ENCODE measurements around the gene PEAK3. TPM values are rescaled to one million over a fixed set of nuclear protein-coding genes. Genes with fewer than 3 reads are reported as not detected.
A peak's percentile ranks its signal among the peaks of the same experiment; 100 is the strongest.

PEAK3 gene
- total and polyA plus RNA-seq, 9 of the 15 experiments (the other 6 are each of a cell fraction or from before 2014, with no cell fraction given): 0.07 to 0.40 TPM; not detected in 7

DNA sequence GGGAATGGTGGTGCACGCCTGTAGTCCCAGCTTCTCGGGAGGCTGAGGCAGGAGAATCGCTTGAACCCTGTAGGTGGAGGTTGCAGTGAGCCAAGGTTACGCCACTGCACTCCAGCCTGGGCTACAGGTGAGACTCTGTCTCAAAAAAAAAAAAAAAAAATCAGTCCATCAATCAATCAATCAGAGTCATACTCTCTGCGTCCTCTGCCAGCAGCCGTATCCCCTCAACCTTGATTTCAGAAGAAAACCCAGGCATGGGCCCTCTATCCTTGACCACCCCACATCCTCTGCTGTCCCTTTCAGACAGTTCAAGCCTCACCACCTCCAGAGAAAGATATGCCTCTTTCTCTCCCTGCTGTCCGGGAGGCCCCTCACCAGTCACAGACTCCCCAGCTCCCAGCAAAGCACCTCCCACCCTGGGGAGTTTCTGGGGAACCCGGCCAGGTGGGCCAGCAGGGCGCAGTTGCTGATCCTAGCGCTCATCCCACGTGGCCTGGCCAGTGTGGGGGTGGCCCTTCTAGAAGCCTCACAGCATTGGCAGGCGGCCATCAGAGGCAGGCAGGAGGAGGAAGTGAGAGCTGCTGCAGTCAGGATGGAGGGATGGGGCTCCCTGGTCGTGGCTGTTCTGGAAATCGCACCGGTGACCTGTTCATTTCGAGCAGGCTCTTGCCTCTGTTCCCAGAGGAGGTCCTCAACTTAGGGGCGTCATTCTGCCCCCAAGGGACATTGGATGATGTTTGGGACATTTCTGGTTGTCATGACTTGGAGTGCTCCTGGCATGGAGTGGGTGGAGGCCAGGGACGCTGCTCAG, 15.6 kb downstream of the PEAK3 start (continued):
- TF ChIP-seq, protein P1, sequence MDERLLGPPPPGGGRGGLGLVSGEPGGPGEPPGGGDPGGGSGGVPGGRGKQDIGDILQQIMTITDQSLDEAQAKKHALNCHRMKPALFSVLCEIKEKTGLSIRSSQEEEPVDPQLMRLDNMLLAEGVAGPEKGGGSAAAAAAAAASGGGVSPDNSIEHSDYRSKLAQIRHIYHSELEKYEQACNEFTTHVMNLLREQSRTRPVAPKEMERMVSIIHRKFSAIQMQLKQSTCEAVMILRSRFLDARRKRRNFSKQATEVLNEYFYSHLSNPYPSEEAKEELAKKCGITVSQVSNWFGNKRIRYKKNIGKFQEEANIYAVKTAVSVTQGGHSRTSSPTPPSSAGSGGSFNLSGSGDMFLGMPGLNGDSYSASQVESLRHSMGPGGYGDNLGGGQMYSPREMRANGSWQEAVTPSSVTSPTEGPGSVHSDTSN (CRISPR knock-in tag; IDR thresholded peaks at IDR 0.05; ENCODE audit: low read depth): no peak
- TF ChIP-seq, protein P1 (tag; conservative IDR thresholded peaks at IDR 0.05; ENCODE audit: low read depth): peak; percentile 74
- TF ChIP-seq PML (IDR thresholded peaks at IDR 0.05; ENCODE audit: low read length) (no peak), CEBPG (CRISPR knock-in tag; IDR thresholded peaks at IDR 0.05) (peak; percentile 26; the same call in 1 of the 2 replicates), CEBPG (tag; conservative IDR thresholded peaks at IDR 0.05 in 1 of 2, IDR thresholded peaks at IDR 0.05 in 1 of 2) (no peak)
